Prostate gland (tissue), 2 donors: ENCODE measurements around the gene WWP2. TPM values are rescaled to one million over a fixed set of nuclear protein-coding genes. Genes with fewer than 3 reads are reported as not detected.
"Not testable (repeated sequence)": the region's sequence is repeated elsewhere in the genome, so short reads cannot be mapped to it uniquely, and the experiment has no call there.

Experiments used
- DNase-seq: peaks from one replicate; pipeline ENCODE4 v3.0.0-alpha.2; 2019; ENCODE audit warnings: low spot score
- H3K27ac ChIP-seq, 2 donors: fragments of 200-600 bp; sonication (generic); 2 replicates each; pipeline ENCODE4 v1.5.1; 2017 to 2019
- H3K27me3 ChIP-seq: fragments of 200-600 bp; sonication (generic); replicated peaks from 2 replicates; pipeline ENCODE4 v1.5.1; 2019; ENCODE audit not compliant: insufficient read depth
- H3K36me3 ChIP-seq, 2 donors: fragments of 200-600 bp; sonication (generic); 1 replicate in 1 of 2; 2 replicates in 1 of 2; pipeline versions ENCODE4 v1.5.1 to v1.8.1; 2017 to 2019
- H3K4me1 ChIP-seq: fragments of 200-600 bp; sonication (generic); replicated peaks from 2 replicates; pipeline ENCODE4 v1.5.1; 2019
- H3K4me3 ChIP-seq, 2 donors: fragments of 200-600 bp; sonication (generic); 2 replicates each; pipeline ENCODE4 v1.5.1; 2017 to 2019
- H3K9me3 ChIP-seq: fragments of 200-600 bp; sonication (generic); 2 replicates; pipeline ENCODE4 v1.5.1; 2017
- POLR2A ChIP-seq: fragments of 450-650 bp; IDR thresholded peaks from one replicate; pipeline ENCODE4 v1.6.1; 2016; ENCODE audit warnings: antibody characterized with exemption, mild to moderate bottlenecking
- POLR2AphosphoS5 ChIP-seq: sonication (generic); formaldehyde crosslinking; IDR thresholded peaks from one replicate; pipeline ENCODE4 v1.6.1; 2017; ENCODE audit warnings: antibody characterized with exemption
- WGBS: methylation state at CpG from one replicate; pipeline ENCODE4 v1.1.5; 2018; 5-methylcytosine and 5-hydroxymethylcytosine counted together
- intact Hi-C: fragments of 100-400 bp; cut with DNase I; formaldehyde crosslinking; loops from one replicate; pipeline ENCODE4 v1.14.2; 2022
- total RNA-seq, 2 donors: library from RNA; depleted of rRNA; stranded (reverse); fragments of >200 nt; gene quantifications; one replicate each; pipeline ENCODE4 v1.1.0, GENCODE V29; 2016
- TF ChIP-seq, protein P1 (sequence below), 4 experiments: fragments of 200-600 bp in 2 of 4; fragments of 450-650 bp in 2 of 4; sonication (generic) in 2 of 4; IDR thresholded peaks; 1 replicate in 3 of 4; 2 replicates in 1 of 4; pipeline ENCODE4 v1.5.1; 2016 to 2019; ENCODE audit warnings: antibody characterized with exemption in 4 of 4, mild to moderate bottlenecking in 2 of 4, moderate library complexity in 2 of 4

Gene WWP2
- total RNA-seq, 2 donors from 2014 or later, result 30.9 to 66.3 TPM

DNA sequence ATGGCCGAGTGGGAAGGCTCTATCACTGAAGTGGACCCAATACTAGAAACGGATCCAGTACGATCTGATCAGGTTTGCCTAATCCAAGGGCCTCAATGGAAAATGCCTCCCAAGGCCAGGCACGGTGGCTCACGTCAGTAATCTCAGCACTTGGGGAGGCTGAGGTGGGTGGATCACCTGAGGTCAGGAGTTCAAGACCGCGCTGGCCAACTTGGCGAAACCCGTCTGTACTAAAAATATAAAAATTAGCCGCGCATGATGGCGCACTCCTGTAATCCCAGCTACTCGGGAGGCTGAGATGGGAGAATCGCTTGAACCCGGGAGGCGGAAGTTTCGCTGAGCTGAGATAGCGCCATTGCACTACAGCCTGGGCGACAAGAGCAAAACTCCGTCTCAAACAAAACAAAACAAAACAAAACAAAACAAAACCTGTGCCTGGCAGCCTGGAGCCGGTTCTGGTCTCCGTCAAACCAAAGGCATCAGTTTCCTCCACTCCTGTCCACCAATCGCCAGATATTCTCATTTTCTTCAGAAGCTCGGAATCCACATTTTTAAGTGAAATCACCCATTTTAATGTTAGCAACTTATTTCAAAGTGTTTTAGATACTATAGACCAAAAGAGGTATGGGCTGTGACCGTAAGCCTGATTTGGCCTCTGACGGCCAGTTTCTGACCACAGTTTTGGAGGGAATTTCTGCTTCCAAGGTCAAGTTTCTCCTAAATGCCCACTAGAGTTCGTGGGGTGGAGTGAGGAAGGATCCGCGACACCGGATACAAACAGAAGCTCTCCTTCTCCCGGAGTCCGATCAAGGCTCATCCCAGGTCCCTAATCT is 36.4 kb upstream of the WWP2 start:
- Histone ChIP-seq H3K4me1 (peaks cover 3% of the 10 kb centered on the region), H3K27me3 (no peaks in the 10 kb centered on the region), H3K9me3 (no peaks in the 10 kb centered on the region), H3K27ac (peak overlapping the region; percentile 43 to 68), H3K36me3 (no peaks in the 10 kb centered on the region), H3K4me3 (peak overlapping the region; percentile 31 to 42)
- DNase-seq, result no peak
- intact Hi-C loops, result no loop called here
- WGBS, result 70% methylated on average over 32 of the region's 32 CpGs
- no peak for TF ChIP-seq POLR2A
- TF ChIP-seq POLR2AphosphoS5, result no peak
- TF ChIP-seq, protein P1, sequence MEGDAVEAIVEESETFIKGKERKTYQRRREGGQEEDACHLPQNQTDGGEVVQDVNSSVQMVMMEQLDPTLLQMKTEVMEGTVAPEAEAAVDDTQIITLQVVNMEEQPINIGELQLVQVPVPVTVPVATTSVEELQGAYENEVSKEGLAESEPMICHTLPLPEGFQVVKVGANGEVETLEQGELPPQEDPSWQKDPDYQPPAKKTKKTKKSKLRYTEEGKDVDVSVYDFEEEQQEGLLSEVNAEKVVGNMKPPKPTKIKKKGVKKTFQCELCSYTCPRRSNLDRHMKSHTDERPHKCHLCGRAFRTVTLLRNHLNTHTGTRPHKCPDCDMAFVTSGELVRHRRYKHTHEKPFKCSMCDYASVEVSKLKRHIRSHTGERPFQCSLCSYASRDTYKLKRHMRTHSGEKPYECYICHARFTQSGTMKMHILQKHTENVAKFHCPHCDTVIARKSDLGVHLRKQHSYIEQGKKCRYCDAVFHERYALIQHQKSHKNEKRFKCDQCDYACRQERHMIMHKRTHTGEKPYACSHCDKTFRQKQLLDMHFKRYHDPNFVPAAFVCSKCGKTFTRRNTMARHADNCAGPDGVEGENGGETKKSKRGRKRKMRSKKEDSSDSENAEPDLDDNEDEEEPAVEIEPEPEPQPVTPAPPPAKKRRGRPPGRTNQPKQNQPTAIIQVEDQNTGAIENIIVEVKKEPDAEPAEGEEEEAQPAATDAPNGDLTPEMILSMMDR (IDR thresholded peaks at IDR 0.05), result no peak

DNA sequence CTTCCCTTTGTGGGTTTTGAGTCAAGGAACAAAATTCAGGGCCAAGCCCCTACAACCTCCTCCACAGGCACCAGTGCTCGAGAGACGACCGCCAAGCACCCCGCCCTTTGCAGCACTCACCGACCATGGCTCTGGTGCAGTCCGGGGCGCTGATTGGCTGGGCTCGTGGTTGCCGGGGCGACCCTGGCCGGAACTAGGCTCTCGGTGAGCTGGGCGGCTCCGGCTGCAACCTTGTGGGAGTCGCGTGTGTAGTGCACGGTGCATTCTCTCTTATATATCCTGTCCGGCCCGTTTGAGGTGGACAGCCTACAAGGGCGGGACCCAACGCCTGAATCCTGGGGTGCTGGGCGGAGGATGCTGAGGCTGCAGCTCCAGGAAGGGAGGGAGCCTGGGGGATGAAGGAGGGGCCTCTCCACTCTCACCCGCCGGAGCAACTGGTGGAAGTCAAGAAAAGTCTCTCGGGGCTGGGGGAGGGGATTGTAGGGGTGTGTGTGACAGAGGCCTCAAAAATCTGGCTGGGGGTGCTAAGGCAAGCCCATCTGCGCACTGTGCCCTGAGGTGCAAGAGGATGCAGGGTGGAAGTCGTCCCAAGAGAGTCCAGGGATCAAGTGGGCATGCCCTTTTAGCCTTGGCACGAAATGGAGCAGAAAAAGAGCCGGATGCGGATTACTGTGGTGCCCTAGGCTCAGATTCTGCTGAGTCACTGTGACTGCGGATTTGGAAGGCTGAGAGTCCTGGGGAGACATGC is 35.6 kb upstream of the WWP2 start, which contains the start of gene NQO1:
Gene NQO1, minus strand, starts transcription at position 248 of the 748 bp plus-strand sequence. Its CDS starts 121 bp downstream, at position 127.
- TF ChIP-seq, protein P1 (IDR thresholded peaks at IDR 0.05), result no peak
- TF ChIP-seq POLR2AphosphoS5 (peak; percentile 81), POLR2A (peak; percentile 23)
- WGBS, result 2% methylated on average over 31 of the region's 31 CpGs
- Histone ChIP-seq H3K4me3 (peak within 1 kb of the TSS; percentile 31 to 42), H3K27ac (peak within 1 kb of the TSS; percentile 57 to 68), H3K36me3 (no peaks in the 10 kb centered on the region), H3K4me1 (peaks cover 3% of the 10 kb centered on the region), H3K9me3 (no peaks in the 10 kb centered on the region), H3K27me3 (no peaks in the 10 kb centered on the region)
- intact Hi-C loops, result no loop called here
- DNase-seq, result peak; percentile 91

DNA sequence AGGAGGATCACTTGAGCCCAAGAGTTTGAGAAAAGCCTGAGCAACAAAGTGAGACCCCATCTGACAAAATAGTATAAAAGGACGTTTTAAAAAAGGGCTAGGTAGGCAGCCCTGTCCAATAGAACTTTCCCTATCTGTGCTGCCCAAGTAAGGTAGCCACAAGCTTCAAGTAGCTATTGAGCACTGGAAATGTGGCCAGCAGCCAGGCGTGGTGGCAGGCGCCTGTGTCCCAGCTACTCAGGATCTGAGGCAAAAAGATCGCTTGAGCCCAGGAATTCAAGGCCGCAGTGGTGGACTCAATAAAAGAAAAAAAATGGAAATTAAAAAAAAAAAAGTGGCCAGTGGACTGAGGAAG is 34.2 kb upstream of the WWP2 start:
- WGBS, result 89% methylated on average over 5 of the region's 5 CpGs
- no peak overlapping the region for H3K4me3 ChIP-seq
- H3K4me1 ChIP-seq, result peaks cover 3% of the 10 kb centered on the region
- no peaks in the 10 kb centered on the region for H3K36me3 ChIP-seq
- intact Hi-C loops, result no loop called here
- TF ChIP-seq POLR2A (no peak), POLR2AphosphoS5 (no peak)
- TF ChIP-seq, protein P1 (IDR thresholded peaks at IDR 0.05), result no peak
- no peaks in the 10 kb centered on the region for H3K27me3 ChIP-seq
- no peaks in the 10 kb centered on the region for H3K9me3 ChIP-seq
- DNase-seq, result no peak
- H3K27ac ChIP-seq, result peak overlapping the region in 1 of 2 donors; percentile 57

DNA sequence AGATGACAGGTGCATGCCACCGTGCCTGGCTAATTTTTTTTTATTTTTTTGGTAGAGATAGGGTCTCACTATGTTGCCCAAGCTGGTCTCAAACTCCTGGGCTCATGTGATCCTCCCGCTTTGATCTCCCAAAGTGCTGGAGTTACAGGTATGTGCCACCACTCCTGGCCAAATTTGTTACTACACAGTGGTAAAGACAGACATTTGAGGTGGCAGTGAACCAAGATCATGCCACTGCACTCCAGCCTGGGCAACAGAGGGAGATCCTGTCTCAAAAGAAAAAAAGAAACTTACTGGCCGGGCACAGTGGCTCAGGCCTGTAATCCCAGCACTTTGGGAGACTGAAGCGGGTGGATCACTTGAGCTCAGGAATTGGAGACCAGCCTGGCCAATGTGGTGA is 33.1 kb upstream of the WWP2 start:
- H3K27me3 ChIP-seq, DNase-seq, H3K36me3 ChIP-seq, intact Hi-C loops, H3K27ac ChIP-seq, H3K9me3 ChIP-seq, H3K4me3 ChIP-seq, H3K4me1 ChIP-seq: not testable (repeated sequence)
- 94% methylated on average over 4 of the region's 4 CpGs for WGBS

DNA sequence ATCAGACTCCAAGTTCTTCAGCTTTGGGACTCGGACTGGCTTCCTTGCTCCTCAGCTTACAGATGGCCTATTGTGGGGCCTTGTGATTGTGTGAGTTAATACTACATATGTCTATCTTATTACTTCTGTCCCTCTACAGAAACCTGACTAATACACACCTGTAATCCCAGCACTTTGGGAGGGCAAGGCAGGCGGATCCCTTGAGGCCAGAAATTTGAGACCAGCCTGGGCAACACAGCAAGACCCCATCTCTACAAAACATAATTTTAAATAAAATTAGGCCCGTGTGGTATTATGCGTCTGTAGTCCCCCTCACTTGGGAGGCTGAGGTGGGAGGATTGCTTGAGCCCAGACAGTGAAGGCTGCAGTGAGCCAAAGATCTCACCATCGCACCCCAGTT is 30.9 kb upstream of the WWP2 start:
- WGBS, result 92% methylated on average over 5 of the region's 5 CpGs
- H3K36me3 ChIP-seq, H3K4me3 ChIP-seq, intact Hi-C loops, H3K27ac ChIP-seq, H3K4me1 ChIP-seq, H3K9me3 ChIP-seq, DNase-seq, H3K27me3 ChIP-seq: not testable (repeated sequence)
